Fibroblast of pulmonary artery (primary cell): ENCODE data around the gene ZNF853.

Experiments
- DNase-seq: peaks from one replicate; pipeline ENCODE4 v3.0.0-alpha.2; 2010; ENCODE audit warnings: low read depth
- H3K4me3 ChIP-seq: replicated peaks from 2 replicates; pipeline ENCODE4 v1.5.1; 2011; ENCODE audit warnings: low read depth, mild to moderate bottlenecking, control low read depth, low read length, moderate library complexity
- TF ChIP-seq, protein P1 (sequence below): IDR thresholded peaks from 2 replicates; pipeline ENCODE4 v1.5.1; 2011; ENCODE audit warnings: mild to moderate bottlenecking, control low read depth, low read length, inconsistent platforms; ENCODE audit errors: missing control alignments

ZNF853 gene

DNA sequence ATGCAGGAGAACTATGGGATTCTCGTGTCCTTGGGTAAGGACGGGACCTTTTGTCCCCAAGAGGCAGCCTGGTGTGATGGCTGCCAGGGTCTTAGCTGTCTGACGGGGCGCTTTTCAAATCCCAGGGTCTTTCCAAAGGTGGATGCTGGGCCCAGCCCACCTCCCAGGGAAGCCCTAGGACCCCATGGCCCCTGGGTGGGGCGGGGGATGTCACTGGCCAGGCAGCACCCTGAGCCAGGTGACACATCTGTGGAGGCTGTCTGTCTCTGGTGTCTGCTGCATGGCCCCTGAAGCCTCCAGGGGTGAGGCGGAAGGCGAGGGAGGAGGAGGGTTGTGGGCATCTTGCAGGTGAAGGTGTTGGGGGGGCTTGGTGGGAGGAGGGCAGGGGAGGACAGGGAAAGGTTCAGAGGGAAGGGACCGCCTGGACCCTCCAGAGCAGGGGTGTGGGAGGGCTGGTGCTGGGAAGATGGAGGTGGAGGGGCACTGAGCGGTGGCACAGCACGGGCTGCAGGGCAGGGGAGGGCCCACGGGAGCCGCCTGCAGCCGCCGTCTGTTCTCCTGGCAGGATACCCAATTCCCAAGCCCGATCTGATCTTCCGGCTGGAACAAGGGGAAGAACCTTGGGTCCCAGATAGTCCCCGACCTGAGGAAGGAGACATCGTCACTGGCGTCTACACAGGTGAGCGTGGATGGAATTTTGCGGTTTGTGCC is 28.7 kb downstream of the ZNF853 start:
- TF ChIP-seq, protein P1, sequence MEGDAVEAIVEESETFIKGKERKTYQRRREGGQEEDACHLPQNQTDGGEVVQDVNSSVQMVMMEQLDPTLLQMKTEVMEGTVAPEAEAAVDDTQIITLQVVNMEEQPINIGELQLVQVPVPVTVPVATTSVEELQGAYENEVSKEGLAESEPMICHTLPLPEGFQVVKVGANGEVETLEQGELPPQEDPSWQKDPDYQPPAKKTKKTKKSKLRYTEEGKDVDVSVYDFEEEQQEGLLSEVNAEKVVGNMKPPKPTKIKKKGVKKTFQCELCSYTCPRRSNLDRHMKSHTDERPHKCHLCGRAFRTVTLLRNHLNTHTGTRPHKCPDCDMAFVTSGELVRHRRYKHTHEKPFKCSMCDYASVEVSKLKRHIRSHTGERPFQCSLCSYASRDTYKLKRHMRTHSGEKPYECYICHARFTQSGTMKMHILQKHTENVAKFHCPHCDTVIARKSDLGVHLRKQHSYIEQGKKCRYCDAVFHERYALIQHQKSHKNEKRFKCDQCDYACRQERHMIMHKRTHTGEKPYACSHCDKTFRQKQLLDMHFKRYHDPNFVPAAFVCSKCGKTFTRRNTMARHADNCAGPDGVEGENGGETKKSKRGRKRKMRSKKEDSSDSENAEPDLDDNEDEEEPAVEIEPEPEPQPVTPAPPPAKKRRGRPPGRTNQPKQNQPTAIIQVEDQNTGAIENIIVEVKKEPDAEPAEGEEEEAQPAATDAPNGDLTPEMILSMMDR = no peak
- DNase-seq = no peak
- H3K4me3 ChIP-seq = no peak overlapping the region

DNA sequence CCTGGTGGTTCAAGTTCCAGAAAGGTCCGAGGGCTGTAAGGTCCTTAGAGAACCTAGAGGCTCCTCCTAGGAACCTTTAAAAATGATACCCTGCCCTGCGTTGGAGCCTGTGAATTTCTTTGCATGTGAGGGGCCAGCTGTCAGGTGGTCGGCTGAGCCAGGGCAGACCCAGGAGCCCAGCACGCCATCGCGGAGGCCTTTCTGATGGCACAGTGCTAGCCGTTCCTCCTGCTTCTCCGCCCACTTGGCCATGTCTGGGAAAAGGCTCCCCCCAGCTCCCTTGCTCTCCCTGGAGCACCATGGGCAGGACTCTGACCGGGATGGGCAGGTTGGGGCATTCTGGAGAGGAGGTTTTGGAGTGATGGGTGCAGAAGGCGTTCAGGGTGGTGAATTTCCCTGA is 29.3 kb downstream of the ZNF853 start:
- TF ChIP-seq, protein P1 = no peak
- no peak for DNase-seq
- no peak overlapping the region for H3K4me3 ChIP-seq

DNA sequence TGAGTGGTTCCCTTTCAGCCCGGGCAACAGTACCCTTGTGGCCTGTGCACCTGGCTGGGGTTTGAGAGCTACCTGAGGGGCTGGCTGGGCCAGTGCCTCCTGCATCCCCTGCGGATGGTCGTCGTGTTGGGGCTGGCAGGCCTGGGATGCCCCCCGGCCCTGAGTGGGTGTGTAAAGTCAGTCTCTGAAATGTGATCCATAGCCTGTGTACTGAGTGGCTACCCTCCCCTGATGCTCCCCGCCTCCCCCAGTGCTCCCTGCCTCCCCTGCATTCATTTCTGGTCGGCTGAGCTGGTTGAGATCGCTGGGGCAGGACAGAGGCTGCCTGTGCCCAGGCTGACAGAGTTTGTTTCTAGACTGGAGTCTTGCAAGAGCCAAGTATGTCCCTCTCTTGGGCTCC is 31.1 kb downstream of the ZNF853 start:
- H3K4me3 ChIP-seq = no peak overlapping the region
- TF ChIP-seq, protein P1 = no peak
- no peak for DNase-seq

DNA sequence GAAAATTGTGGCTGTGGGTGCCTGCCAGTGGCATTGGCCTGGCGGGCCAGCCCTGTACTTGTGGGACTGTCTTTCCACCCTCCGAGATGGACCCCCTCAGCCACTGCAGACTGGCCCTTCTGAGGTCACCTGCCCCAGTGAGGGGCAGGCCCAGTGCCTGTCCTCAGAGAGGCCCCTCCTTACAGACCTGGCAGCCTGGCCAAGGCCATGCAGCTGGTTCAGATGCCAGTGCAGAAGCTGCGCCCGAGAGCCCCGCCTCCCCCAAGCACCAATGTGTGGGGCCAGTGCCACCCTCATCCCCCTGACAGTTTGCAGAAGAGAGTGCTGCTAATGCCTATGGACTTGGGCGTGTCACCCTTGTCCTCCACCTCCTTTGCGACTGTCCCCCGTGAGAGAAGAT is 31.7 kb downstream of the ZNF853 start:
- H3K4me3 ChIP-seq = no peak overlapping the region
- TF ChIP-seq, protein P1 = no peak
- no peak for DNase-seq

DNA sequence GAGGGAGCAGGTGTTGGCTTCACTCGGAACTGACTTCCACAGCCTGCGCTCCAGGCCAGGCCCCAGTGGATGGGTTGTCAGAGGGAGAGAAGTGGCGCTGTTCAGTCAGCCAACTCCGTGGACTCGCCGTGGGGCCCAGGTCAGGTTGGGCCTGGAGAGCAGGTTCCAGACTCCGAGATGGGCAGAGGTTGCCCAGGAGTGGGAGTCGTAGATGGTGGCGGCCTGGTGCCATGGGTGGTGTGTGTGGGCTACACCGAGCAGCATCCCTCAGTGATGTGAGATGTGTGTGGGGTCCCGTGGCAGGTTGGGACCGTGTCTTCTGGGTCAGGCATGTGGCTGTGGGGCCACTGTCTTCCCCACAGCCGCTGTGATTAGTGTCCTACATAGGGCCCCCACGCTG is 32.1 kb downstream of the ZNF853 start:
- TF ChIP-seq, protein P1 = no peak
- no peak overlapping the region for H3K4me3 ChIP-seq
- DNase-seq = no peak

DNA sequence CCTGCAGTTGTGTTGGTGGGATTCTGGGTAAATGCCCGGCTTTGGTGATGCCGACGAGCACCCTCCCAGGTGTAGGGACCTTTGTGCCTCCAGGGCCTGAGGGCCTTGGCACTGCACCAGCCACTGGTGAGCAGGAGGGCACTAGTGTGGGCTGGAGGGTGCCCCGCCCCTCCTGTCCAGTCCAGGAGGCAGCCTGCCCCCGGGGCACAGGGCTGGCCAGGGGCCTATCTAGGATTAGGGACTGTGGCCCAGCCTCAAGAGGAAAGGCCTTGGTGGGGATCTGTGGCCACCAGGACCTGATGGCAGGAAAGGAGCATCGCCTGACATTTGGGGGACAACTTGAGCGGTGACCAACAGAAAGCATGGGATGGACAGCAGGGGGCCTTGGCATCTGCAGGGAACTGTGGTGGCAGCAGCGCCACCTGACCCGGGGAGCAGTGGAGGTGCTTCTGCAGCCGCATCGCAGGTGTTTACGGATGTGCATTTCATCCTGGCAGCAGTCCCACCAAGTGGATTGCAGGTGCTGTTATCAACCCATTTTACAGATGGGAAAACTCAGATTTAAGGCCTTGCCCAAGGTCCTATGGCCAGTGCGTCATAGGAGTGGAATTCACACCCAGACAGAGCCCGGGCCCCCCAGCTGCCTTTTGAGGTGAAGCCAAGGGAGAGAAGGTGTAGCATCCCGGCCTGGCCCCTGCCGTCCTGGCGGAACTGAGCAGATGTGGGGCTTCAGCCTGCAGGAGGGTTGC is 32.8 kb downstream of the ZNF853 start:
- H3K4me3 ChIP-seq = no peak overlapping the region
- no peak for DNase-seq
- TF ChIP-seq, protein P1 = no peak

DNA sequence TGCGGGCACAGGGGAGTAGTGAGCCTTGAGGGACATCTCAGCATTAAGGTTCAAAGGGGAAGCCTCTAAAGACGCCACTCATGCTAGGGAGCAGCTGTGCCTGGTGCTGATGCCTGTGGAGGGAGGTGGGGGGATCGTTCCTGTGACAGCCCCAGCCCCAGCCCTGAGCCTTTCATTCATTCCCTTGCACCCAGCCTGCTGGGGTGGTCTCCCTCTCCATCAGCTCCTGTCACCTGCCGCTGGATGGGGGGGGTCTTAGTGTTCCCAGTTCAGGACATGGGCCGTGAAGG is 33.4 kb downstream of the ZNF853 start:
- DNase-seq = no peak
- TF ChIP-seq, protein P1 = no peak
- H3K4me3 ChIP-seq = no peak overlapping the region
